Purkinje cell (primary cell): ENCODE measurements around the gene OR11H6. TPM values are rescaled to one million over a fixed set of nuclear protein-coding genes. Genes with fewer than 3 reads are reported as not detected.

Experiments
- polyA plus RNA-seq: library from polyadenylated mRNA; unstranded; fragments of >200 nt; fragmentation: Nextera tagmentation; gene quantifications from 2 replicates; pipeline ENCODE4 v1.2.1, GENCODE V29; 2014

The OR11H6 gene
- not detected in 2 replicates for polyA plus RNA-seq

GRCh38 chr14:20223410-20223809, at the start of gene OR11H6:
OR11H6 (plus strand) TSS chr14:20223710; CDS start chr14:20223710, 0 bp downstream.

GRCh38 chr14:20190596-20190995, 32.9 kb upstream of the OR11H6 start, which contains the start of gene OR11G2:
OR11G2 (plus strand) TSS chr14:20190896; CDS start chr14:20197438, 6,542 bp downstream.

GRCh38 chr14:20228681-20229080, 5.2 kb downstream of the OR11H6 start, which contains the start of gene OR11H7:
OR11H7 (plus strand) TSS chr14:20228981.

Other genes with a start within 250 kb of the OR11H6 start
- gene OR4K15, start 248.1 kb upstream of the OR11H6 start, polyA plus RNA-seq = not detected in 2 replicates
- not detected in 2 replicates for gene OR4Q2, start 221.5 kb upstream of the OR11H6 start, polyA plus RNA-seq
- gene OR4K14, start 204.4 kb upstream of the OR11H6 start, polyA plus RNA-seq = not detected in 2 replicates
- not detected in 2 replicates for gene OR4K13, start 187.7 kb upstream of the OR11H6 start, polyA plus RNA-seq
- gene OR4L1, start 163.7 kb upstream of the OR11H6 start, polyA plus RNA-seq = not detected in 2 replicates
- gene OR4K17, start 113.0 kb upstream of the OR11H6 start, polyA plus RNA-seq = not detected in 2 replicates
- not detected in 2 replicates for gene OR4N5, start 84.9 kb upstream of the OR11H6 start, polyA plus RNA-seq
- 0.10 TPM in 1 of 2 replicates, not detected in the other for gene OR11G2, start 32.8 kb upstream of the OR11H6 start, polyA plus RNA-seq
- not detected in 2 replicates for gene OR11H7, start 5.3 kb downstream of the OR11H6 start, polyA plus RNA-seq
- gene OR11H4, start 15.6 kb downstream of the OR11H6 start, polyA plus RNA-seq = not detected in 2 replicates
- 12.5 and 17.5 TPM in 2 replicates for gene TTC5, start 82.2 kb downstream of the OR11H6 start, polyA plus RNA-seq
- gene CCNB1IP1, start 109.6 kb downstream of the OR11H6 start, polyA plus RNA-seq = 14.0 and 27.9 TPM in 2 replicates
- gene PARP2, start 119.9 kb downstream of the OR11H6 start, polyA plus RNA-seq = 13.1 and 22.0 TPM in 2 replicates
- 0.08 and 1.3 TPM in 2 replicates for gene TEP1, start 189.8 kb downstream of the OR11H6 start, polyA plus RNA-seq
- 0.08 and 0.16 TPM in 2 replicates for gene KLHL33, start 212.5 kb downstream of the OR11H6 start, polyA plus RNA-seq
- gene OSGEP, start 231.1 kb downstream of the OR11H6 start, polyA plus RNA-seq = 31.4 and 51.1 TPM in 2 replicates
- 84.3 and 107 TPM in 2 replicates for gene APEX1, start 231.5 kb downstream of the OR11H6 start, polyA plus RNA-seq
- gene PIP4P1, start 237.7 kb downstream of the OR11H6 start, polyA plus RNA-seq = 16.3 and 16.4 TPM in 2 replicates
- 1.1 and 10.0 TPM in 2 replicates for gene PNP, start 245.7 kb downstream of the OR11H6 start, polyA plus RNA-seq